Neuronal stem cell (in vitro differentiated cells): ENCODE results near the gene NUP62.
A peak's percentile ranks its signal among the peaks of the same experiment; 100 is the strongest.
"Not testable (repeated sequence)": the region's sequence is repeated elsewhere in the genome, so short reads cannot be mapped to it uniquely, and the experiment has no call there.

ENCODE experiments used
- DNase-seq: peaks from one replicate; pipeline ENCODE4 v3.0.0-alpha.2; 2013; ENCODE audit warnings: low spot score
- H2AFZ ChIP-seq: one replicate; pipeline ENCODE4 v1.6.1; 2013; ENCODE audit warnings: mild to moderate bottlenecking, low read length, inconsistent platforms
- H2AK5ac ChIP-seq: 2 replicates; pipeline ENCODE4 v1.6.1; 2013; ENCODE audit warnings: low read depth, mild to moderate bottlenecking, inconsistent platforms, low read length, moderate library complexity, mixed read lengths
- H2BK120ac ChIP-seq: 2 replicates; pipeline ENCODE4 v1.6.1; 2013; ENCODE audit warnings: low read depth, mild to moderate bottlenecking, inconsistent platforms, low read length, moderate library complexity, mixed read lengths
- H2BK12ac ChIP-seq: one replicate; pipeline ENCODE4 v1.6.1; 2013; ENCODE audit warnings: low read length, inconsistent platforms
- H2BK15ac ChIP-seq: 2 replicates; pipeline ENCODE4 v1.6.1; 2013; ENCODE audit warnings: mild to moderate bottlenecking, low read length, inconsistent platforms, mixed read lengths
- H2BK5ac ChIP-seq: one replicate; pipeline ENCODE4 v1.6.1; 2013; ENCODE audit warnings: inconsistent platforms, mild to moderate bottlenecking, low read length, moderate library complexity
- H3K14ac ChIP-seq: one replicate; pipeline ENCODE4 v1.6.1; 2013; ENCODE audit warnings: low read length, inconsistent platforms
- H3K18ac ChIP-seq: 2 replicates; pipeline ENCODE4 v1.6.1; 2013; ENCODE audit warnings: low read length, inconsistent platforms
- H3K23ac ChIP-seq: 2 replicates; pipeline ENCODE4 v1.6.1; 2013; ENCODE audit warnings: low read depth, mild to moderate bottlenecking, mixed read lengths, low read length, inconsistent platforms; ENCODE audit not compliant: poor library complexity
- H3K27ac ChIP-seq: replicated peaks from 3 replicates; pipeline ENCODE4 v1.5.1; 2013; ENCODE audit warnings: low read length, inconsistent platforms
- H3K27me3 ChIP-seq, 3 experiments: 2 replicates each; pipeline ENCODE4 v1.6.1; 2013; ENCODE audit warnings: low read length in 3 of 3, mild to moderate bottlenecking in 2 of 3, inconsistent platforms in 1 of 3, low read depth in 1 of 3, mixed read lengths in 1 of 3, moderate library complexity in 1 of 3; ENCODE audit not compliant: control insufficient read depth in 3 of 3, insufficient read depth in 3 of 3
- H3K36me3 ChIP-seq, 2 donors: replicated peaks in 1 of 2; 2 replicates each; pipeline ENCODE4 v1.6.1; 2013; ENCODE audit warnings: low read length in 2 of 2; ENCODE audit not compliant: control insufficient read depth in 2 of 2, insufficient read depth in 2 of 2
- H3K4ac ChIP-seq: 2 replicates; pipeline ENCODE4 v1.6.1; 2013; ENCODE audit warnings: inconsistent platforms, mild to moderate bottlenecking, low read length, moderate library complexity
- H3K4me1 ChIP-seq, 2 donors: 1 replicate in 1 of 2; 2 replicates in 1 of 2; pipeline ENCODE4 v1.6.1; 2013; ENCODE audit warnings: low read length in 2 of 2, low read depth in 1 of 2; ENCODE audit not compliant: control insufficient read depth in 2 of 2, insufficient read depth in 1 of 2
- H3K4me2 ChIP-seq: one replicate; pipeline ENCODE4 v1.6.1; 2013; ENCODE audit warnings: mild to moderate bottlenecking, low read length, inconsistent platforms; ENCODE audit not compliant: insufficient read depth, poor library complexity, severe bottlenecking
- H3K4me3 ChIP-seq, 2 donors: 2 replicates each; pipeline ENCODE4 v1.5.1; 2013; ENCODE audit warnings: low read length in 2 of 2, mild to moderate bottlenecking in 2 of 2, inconsistent platforms in 1 of 2, moderate library complexity in 1 of 2
- H3K79me1 ChIP-seq: one replicate; pipeline ENCODE4 v1.6.1; 2013; ENCODE audit warnings: low read depth, mild to moderate bottlenecking, inconsistent platforms, low read length, moderate library complexity
- H3K9ac ChIP-seq: one replicate; pipeline ENCODE4 v1.6.1; 2013; ENCODE audit warnings: mild to moderate bottlenecking, low read depth, low read length, inconsistent platforms; ENCODE audit not compliant: poor library complexity
- H3K9me3 ChIP-seq, 2 donors: replicated peaks in 1 of 2; 2 replicates each; pipeline versions ENCODE3 to v1.6.1; 2013; ENCODE audit warnings: low read length in 2 of 2, mild to moderate bottlenecking in 2 of 2, inconsistent platforms in 1 of 2, low read depth in 1 of 2, mixed read lengths in 1 of 2, moderate library complexity in 1 of 2; ENCODE audit not compliant: control insufficient read depth in 2 of 2, insufficient read depth in 1 of 2
- H4K8ac ChIP-seq: one replicate; pipeline ENCODE4 v1.6.1; 2013; ENCODE audit warnings: low read depth, mild to moderate bottlenecking, inconsistent platforms, low read length, moderate library complexity
- H4K91ac ChIP-seq: one replicate; pipeline ENCODE4 v1.6.1; 2013; ENCODE audit warnings: low read length, low read depth, mild to moderate bottlenecking, inconsistent platforms; ENCODE audit not compliant: poor library complexity
- WGBS, 2 donors: extraction: QIAGEN DNeasy Blood & Tissue Kit; methylation state at CpG; one replicate each; pipeline ENCODE4 v1.1.7; 2013; ENCODE audit warnings: missing lambda C conversion rate in 2 of 2, mixed read lengths in 1 of 2; ENCODE audit not compliant: insufficient read length in 2 of 2, insufficient replicate concordance in 1 of 2; ENCODE audit errors: extremely low coverage in 2 of 2; 5-methylcytosine and 5-hydroxymethylcytosine counted together

Gene NUP62

DNA sequence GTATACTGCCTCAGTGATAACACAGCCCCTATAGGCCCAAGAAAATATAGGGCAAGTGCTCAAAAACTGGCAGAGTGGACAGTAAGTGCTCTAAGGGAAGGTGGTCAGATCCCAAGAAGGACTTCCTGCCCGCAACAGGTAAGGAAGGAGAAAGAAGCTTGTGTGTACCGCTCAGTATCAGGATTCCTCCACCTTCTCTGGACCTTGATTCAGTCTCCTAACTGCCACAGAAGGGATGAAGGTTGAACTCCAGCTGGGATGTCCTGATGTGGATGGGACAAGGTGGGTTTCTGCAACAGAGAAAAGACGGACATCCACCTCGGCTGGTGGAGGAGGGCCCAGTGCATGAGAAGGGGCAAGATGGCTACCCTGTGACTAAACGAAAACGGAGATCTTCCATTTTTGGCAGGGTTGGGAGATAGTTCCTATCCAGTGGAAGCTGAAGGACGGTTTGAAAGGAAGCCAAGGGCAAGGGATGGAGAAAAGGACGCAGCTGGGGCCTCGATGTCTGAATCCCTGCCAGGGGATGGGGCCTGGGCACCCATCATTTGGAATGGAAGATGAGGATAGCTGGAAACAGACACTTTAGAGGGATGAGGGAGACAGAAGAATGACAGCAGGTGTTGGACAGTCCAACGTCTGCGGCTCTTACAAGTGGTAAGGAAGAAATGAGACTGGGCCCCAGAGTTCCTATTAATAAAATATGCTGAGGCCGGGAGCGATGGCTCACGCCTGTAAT, 1.6 kb downstream of the NUP62 start:
- Histone ChIP-seq H3K79me1 (peaks cover 21% of the 10 kb centered on the region), H3K4me2 (peak overlapping the region; percentile 80), H4K91ac (no peak overlapping the region), H3K14ac (no peak overlapping the region), H2BK15ac (no peak overlapping the region), H3K9me3 (no peaks in the 10 kb centered on the region), H3K9ac (peak overlapping the region; percentile 4), H3K36me3 (peaks cover 35 to 66% of the 10 kb centered on the region in 2 donors), H3K27me3 (no peaks in the 10 kb centered on the region), H2AK5ac (no peak overlapping the region), H2BK12ac (no peak overlapping the region), H2BK120ac (no peak overlapping the region), H3K18ac (no peak overlapping the region), H3K4me1 (peaks cover 7 to 11% of the 10 kb centered on the region in 2 donors), H3K27ac (no peak overlapping the region), H3K23ac (no peak overlapping the region), H3K4ac (no peak overlapping the region), H2BK5ac (no peak overlapping the region), H2AFZ (no peak overlapping the region), H4K8ac (no peak overlapping the region), H3K4me3 (peak overlapping the region; percentile 3 to 97)
- WGBS, 2 donors = no CpG with 5 or more reads among the region's 14 CpGs
- no peak for DNase-seq

DNA sequence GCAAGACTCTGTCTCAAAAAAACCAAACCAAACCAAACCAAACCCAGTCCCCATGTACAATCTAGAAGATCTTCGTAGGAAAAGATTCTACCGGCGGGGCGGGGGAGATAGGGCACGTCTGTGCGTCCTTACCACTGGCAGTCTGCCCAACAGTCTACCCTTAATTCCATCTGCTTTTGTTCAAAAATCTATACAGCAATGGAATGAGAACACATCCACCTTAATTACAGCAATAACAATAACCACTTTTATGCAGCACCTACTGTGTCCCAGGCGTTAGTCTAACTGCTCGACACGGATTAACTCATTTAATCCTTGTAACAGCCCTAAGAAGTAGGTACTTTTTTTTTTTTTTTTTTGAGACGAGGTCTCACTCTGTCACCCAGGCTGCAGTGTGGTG, 2.8 kb downstream of the NUP62 start:
- H4K91ac ChIP-seq = no peak overlapping the region
- peaks cover 28% of the 10 kb centered on the region for H3K79me1 ChIP-seq
- H2AFZ ChIP-seq = no peak overlapping the region
- no peak overlapping the region for H4K8ac ChIP-seq
- peaks cover 41 to 70% of the 10 kb centered on the region in 2 donors for H3K36me3 ChIP-seq
- H3K9ac ChIP-seq = no peak overlapping the region
- no peak overlapping the region for H3K27ac ChIP-seq
- H2BK120ac ChIP-seq = no peak overlapping the region
- no peak overlapping the region for H2AK5ac ChIP-seq
- H3K27me3 ChIP-seq = no peaks in the 10 kb centered on the region
- H2BK15ac ChIP-seq = no peak overlapping the region
- H3K18ac ChIP-seq = no peak overlapping the region
- H3K4me2 ChIP-seq = no peak overlapping the region
- no peak overlapping the region for H2BK12ac ChIP-seq
- no CpG with 5 or more reads among the region's 10 CpGs for WGBS, 2 donors
- no peak overlapping the region for H3K4me3 ChIP-seq
- H3K4ac ChIP-seq = no peak overlapping the region
- no peak overlapping the region for H2BK5ac ChIP-seq
- no peak overlapping the region for H3K23ac ChIP-seq
- no peak overlapping the region for H3K14ac ChIP-seq
- no peak for DNase-seq
- H3K9me3 ChIP-seq = no peaks in the 10 kb centered on the region
- H3K4me1 ChIP-seq = peaks cover 7 to 16% of the 10 kb centered on the region in 2 donors

DNA sequence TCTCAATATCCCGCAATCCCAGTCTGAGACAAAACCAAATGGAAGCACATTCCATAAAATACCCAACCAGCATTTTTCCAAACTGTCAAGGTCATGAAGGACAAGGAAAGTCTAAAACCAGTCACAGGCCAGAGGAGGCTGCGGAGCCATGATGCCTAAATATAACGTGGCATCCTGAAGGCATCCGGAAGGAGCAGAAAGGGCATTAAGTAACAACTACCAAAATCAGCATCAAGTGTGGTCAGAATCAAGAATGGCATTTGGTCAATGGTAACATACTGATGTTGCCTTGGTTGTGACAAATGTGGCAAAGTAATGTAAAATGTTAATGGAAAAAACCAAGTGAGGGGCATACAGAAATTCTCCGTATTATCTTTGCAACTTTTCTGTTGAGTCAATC, 3.8 kb downstream of the NUP62 start:
- Histone ChIP-seq H3K4me2 (no peak overlapping the region), H3K79me1 (peaks cover 33% of the 10 kb centered on the region), H2AK5ac (no peak overlapping the region), H2AFZ (no peak overlapping the region), H2BK120ac (no peak overlapping the region), H4K8ac (no peak overlapping the region), H3K4ac (no peak overlapping the region), H3K4me1 (peaks cover 7 to 18% of the 10 kb centered on the region in 2 donors), H3K27ac (no peak overlapping the region), H3K9ac (no peak overlapping the region), H3K27me3 (no peaks in the 10 kb centered on the region), H3K4me3 (no peak overlapping the region), H2BK12ac (no peak overlapping the region), H3K14ac (no peak overlapping the region), H3K18ac (no peak overlapping the region), H3K9me3 (no peaks in the 10 kb centered on the region), H3K36me3 (peaks cover 43 to 74% of the 10 kb centered on the region in 2 donors), H4K91ac (no peak overlapping the region), H2BK15ac (no peak overlapping the region), H3K23ac (no peak overlapping the region), H2BK5ac (no peak overlapping the region)
- DNase-seq = no peak
- no CpG with 5 or more reads among the region's 5 CpGs for WGBS, 2 donors

DNA sequence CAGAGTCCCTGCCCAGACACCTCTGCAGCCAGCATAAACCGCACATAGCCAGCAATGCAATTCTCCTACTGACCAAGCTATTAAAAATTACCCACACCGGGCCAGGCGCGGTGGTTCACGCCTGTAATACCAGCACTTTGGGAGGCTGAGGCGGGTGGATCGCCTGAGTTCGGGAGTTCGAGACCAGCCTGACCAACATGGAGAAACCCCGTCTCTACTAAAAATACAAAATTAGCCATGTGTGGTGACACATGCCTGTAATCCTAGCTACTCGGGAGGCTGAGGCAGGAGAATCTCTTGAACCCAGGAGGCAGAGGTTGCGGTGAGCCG, 4.5 kb downstream of the NUP62 start:
- H2BK5ac ChIP-seq, H3K9me3 ChIP-seq: not testable (repeated sequence)

More for the DNA sequence above, 4.5 kb downstream of the NUP62 start:
- H3K27ac ChIP-seq, H3K4ac ChIP-seq, H3K23ac ChIP-seq, H3K27me3 ChIP-seq, H2BK12ac ChIP-seq, H3K4me2 ChIP-seq, H4K91ac ChIP-seq, H2AFZ ChIP-seq, H3K4me3 ChIP-seq, H3K14ac ChIP-seq, H3K18ac ChIP-seq, H2BK15ac ChIP-seq, H2BK120ac ChIP-seq, H4K8ac ChIP-seq, DNase-seq, H2AK5ac ChIP-seq: not testable (repeated sequence)
- peaks cover 34% of the 10 kb centered on the region for H3K79me1 ChIP-seq
- H3K9ac ChIP-seq = peak overlapping the region; percentile 74
- H3K4me1 ChIP-seq = peaks cover 7 to 16% of the 10 kb centered on the region in 2 donors
- WGBS, 2 donors = no CpG with 5 or more reads among the region's 13 CpGs
- peaks cover 43 to 78% of the 10 kb centered on the region in 2 donors for H3K36me3 ChIP-seq
